ENCODE measurements around the gene DAB2IP.

GRCh38 chr9:121721770-121722169 is 70.3 kb downstream of the DAB2IP start:
- TF ChIP-seq CTCF (conservative IDR thresholded peaks at IDR 0.05) (no peak), ZFX (IDR thresholded peaks at IDR 0.05) (no peak)
